ENCODE results near the gene ERFL. TPM values are rescaled to one million over a fixed set of nuclear protein-coding genes. Genes with fewer than 3 reads are reported as not detected.

The ERFL gene
- polyA plus RNA-seq, 1 experiment = 0.04 TPM

GRCh38 chr19:41912899-41913537 lies 15.2 kb downstream of the ERFL start:
- DNase-seq (ENCODE audit: low read depth) = no peak
- 0 out of 2 replicates have a peak, but pooled peaks cover under 1% of the 10 kb centered on the region for H3K36me3 ChIP-seq (ENCODE audit: control insufficient read depth, insufficient read depth, low read length)
- H3K27me3 ChIP-seq (ENCODE audit: control insufficient read depth, insufficient read depth, low read length) = peaks cover 41% of the 10 kb centered on the region
- H3K4me3 ChIP-seq (ENCODE audit: low read depth, low read length) = no peak overlapping the region
- ChIA-PET POLR2A (no interaction called here), CTCF (no interaction called here)
- no peak for TF ChIP-seq CTCF (IDR thresholded peaks at IDR 0.05; ENCODE audit: insufficient read depth, low read depth, low read length)

GRCh38 chr19:41911889-41912731 lies 16.1 kb downstream of the ERFL start:
- DNase-seq (ENCODE audit: low read depth) = no peak
- Histone ChIP-seq H3K27me3 (ENCODE audit: control insufficient read depth, insufficient read depth, low read length) (peaks cover 39% of the 10 kb centered on the region), H3K36me3 (ENCODE audit: control insufficient read depth, insufficient read depth, low read length) (0 out of 2 replicates have a peak, but pooled peaks cover 1% of the 10 kb centered on the region), H3K4me3 (ENCODE audit: low read depth, low read length) (no peak overlapping the region)
- CTCF ChIA-PET = no interaction called here
- no peak for TF ChIP-seq CTCF (IDR thresholded peaks at IDR 0.05; ENCODE audit: insufficient read depth, low read depth, low read length)
- POLR2A ChIA-PET = no interaction called here

- no peak for DNase-seq (ENCODE audit: low read depth)
- Histone ChIP-seq H3K27me3 (ENCODE audit: control insufficient read depth, insufficient read depth, low read length) (peaks cover 32% of the 10 kb centered on the region), H3K36me3 (ENCODE audit: control insufficient read depth, insufficient read depth, low read length) (peaks cover 1% of the 10 kb centered on the region), H3K4me3 (ENCODE audit: low read depth, low read length) (no peak overlapping the region)
- POLR2A ChIA-PET = no interaction called here
- TF ChIP-seq CTCF (IDR thresholded peaks at IDR 0.05; ENCODE audit: insufficient read depth, low read depth, low read length) = no peak
- CTCF ChIA-PET = no interaction called here
Measured at GRCh38 chr19:41910992-41911888, 17.0 kb downstream of the ERFL start.

GRCh38 chr19:41910240-41910991 lies 17.8 kb downstream of the ERFL start:
- no peak for DNase-seq (ENCODE audit: low read depth)
- Histone ChIP-seq H3K36me3 (ENCODE audit: control insufficient read depth, insufficient read depth, low read length) (peaks cover 3% of the 10 kb centered on the region), H3K27me3 (ENCODE audit: control insufficient read depth, insufficient read depth, low read length) (peaks cover 26% of the 10 kb centered on the region), H3K4me3 (ENCODE audit: low read depth, low read length) (no peak overlapping the region)
- no peak for TF ChIP-seq CTCF (IDR thresholded peaks at IDR 0.05; ENCODE audit: insufficient read depth, low read depth, low read length)
- CTCF ChIA-PET = no interaction called here
- POLR2A ChIA-PET = no interaction called here

Measured in BJ (cell line).